AG10803 (cell line): ENCODE results near the gene SPTLC2.
A peak's percentile ranks its signal among the peaks of the same experiment; 100 is the strongest.
"Not testable (repeated sequence)": the region's sequence is repeated elsewhere in the genome, so short reads cannot be mapped to it uniquely, and the experiment has no call there.

ENCODE experiments used
- DNase-seq: peaks from one replicate; pipeline ENCODE4 v3.0.0; 2010; ENCODE audit warnings: low read depth
- H3K4me3 ChIP-seq: 2 replicates; pipeline ENCODE4 v1.5.1; 2011; ENCODE audit warnings: mild to moderate bottlenecking, low read length, control low read depth
- CTCF ChIP-seq: conservative IDR thresholded peaks from 2 replicates; pipeline ENCODE4 v1.5.1; 2011; ENCODE audit warnings: mild to moderate bottlenecking, low read length, control low read depth, inconsistent platforms

Gene SPTLC2

DNA sequence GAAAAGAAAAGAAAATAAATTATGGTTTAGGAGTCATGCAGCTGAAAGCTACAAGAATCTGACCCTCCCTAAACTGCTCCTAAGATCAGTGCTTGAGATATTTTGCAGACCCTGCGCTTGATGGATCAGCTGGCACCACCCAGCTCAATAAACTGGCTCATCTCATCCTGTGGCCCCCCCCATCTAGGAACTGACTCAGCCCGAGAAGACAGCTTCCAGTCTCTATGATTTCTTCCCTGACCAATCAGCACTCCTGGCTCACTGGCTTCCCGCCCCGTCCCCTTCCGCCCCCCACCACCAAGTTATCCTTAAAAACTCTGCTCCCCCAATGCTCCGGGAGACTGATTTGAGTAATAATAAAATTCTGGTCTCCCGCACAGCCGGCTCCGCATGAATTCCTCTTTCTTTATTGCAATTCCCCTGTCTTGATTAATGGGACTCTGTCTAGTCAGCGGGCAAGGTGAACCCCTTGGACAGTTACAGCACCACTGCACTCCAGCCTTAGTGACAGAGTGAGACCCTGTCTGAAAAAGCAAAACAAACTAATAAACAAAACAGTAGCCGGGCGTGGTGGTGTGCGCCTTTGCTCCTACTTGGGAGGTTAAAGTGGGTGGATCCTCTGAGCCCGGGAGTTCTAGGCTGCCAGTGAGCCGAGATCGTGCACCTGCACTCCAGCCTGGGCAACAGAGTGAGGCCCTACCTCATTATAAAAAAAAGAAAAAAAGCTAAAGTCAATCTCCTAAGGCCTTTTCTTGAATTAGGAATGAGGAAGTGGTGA is 24.5 kb upstream of the SPTLC2 start:
- no peak for DNase-seq

GRCh38 chr14:77638771-77639171 is 22.3 kb upstream of the SPTLC2 start:
- DNase-seq = peak; percentile 85
- TF ChIP-seq CTCF = no peak
- H3K4me3 ChIP-seq = no peak overlapping the region

More for the DNA sequence above, 24.5 kb upstream of the SPTLC2 start:
- no peak for TF ChIP-seq CTCF
- H3K4me3 ChIP-seq = no peak overlapping the region

GRCh38 chr14:77635869-77636268 is 19.4 kb upstream of the SPTLC2 start:
- H3K4me3 ChIP-seq, DNase-seq: not testable (repeated sequence)

GRCh38 chr14:77635466-77635865 is 19.0 kb upstream of the SPTLC2 start:
- not testable (repeated sequence) for H3K4me3 ChIP-seq, DNase-seq

- H3K4me3 ChIP-seq = no peak overlapping the region
- DNase-seq = no peak
- TF ChIP-seq CTCF = no peak
Measured at GRCh38 chr14:77630111-77630510, 13.7 kb upstream of the SPTLC2 start.

DNA sequence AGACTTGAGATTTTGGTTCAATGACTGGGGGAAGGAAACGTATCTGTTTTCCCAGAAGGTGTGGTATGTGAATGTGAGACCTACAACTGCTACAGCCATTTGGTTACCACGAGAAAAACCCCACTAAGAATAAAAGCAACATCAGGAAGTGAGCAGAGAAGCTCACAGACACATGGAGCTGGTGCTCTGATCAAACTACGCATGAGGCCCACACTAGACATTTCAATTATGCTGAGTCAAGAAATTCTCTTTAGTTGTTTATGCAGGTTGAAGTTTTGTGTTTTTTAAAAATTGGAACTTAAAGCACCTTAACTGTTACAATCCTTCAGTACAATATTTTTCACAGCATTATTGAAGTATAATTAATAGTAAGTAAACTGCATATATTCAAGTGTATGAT is 8.9 kb upstream of the SPTLC2 start:
- no peak for TF ChIP-seq CTCF

GRCh38 chr14:77623201-77623600 is 6.8 kb upstream of the SPTLC2 start:
- no peak for DNase-seq
- TF ChIP-seq CTCF = no peak
- H3K4me3 ChIP-seq = no peak overlapping the region

More for the DNA sequence above, 8.9 kb upstream of the SPTLC2 start:
- no peak overlapping the region for H3K4me3 ChIP-seq
- DNase-seq = no peak

DNA sequence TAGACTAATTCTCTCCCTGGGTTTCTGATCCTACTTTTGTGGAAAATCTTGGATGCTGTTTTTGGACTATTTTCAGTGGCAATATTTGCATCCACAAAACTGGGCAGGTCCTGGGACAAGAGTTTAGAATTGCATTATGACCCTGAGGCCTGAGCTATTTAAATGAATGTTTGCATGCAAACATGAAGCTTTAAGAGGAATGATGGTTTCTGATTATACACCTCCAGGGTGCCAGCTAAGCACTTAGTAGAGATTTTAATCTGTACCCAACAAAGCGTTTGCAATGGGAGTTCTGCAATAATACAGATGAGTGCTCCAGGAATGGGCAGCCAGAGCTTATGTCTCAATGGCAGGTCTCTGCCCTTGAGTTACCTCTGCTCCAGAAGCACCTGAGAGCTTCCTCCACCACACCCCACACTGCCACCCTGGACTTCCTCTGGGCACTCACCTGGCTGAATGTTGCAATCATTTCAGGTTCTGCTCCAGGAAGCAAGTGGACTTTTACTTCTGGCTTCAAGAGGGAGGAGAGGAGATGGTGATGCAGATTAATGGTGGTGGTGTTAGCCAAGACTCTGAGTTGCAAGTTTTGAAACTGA is 6.0 kb upstream of the SPTLC2 start:
- no peak for DNase-seq

More for the DNA sequence above, 6.0 kb upstream of the SPTLC2 start:
- no peak for TF ChIP-seq CTCF
- H3K4me3 ChIP-seq = no peak overlapping the region
